GM19035 (cell line): ENCODE data around the gene MBP.

Experiments used
- ATAC-seq: cut with Tn5 transposase; IDR thresholded peaks from one replicate; pipeline ENCODE4 v1.9.1; 2021; ENCODE audit not compliant: unreplicated experiment

The MBP gene

DNA sequence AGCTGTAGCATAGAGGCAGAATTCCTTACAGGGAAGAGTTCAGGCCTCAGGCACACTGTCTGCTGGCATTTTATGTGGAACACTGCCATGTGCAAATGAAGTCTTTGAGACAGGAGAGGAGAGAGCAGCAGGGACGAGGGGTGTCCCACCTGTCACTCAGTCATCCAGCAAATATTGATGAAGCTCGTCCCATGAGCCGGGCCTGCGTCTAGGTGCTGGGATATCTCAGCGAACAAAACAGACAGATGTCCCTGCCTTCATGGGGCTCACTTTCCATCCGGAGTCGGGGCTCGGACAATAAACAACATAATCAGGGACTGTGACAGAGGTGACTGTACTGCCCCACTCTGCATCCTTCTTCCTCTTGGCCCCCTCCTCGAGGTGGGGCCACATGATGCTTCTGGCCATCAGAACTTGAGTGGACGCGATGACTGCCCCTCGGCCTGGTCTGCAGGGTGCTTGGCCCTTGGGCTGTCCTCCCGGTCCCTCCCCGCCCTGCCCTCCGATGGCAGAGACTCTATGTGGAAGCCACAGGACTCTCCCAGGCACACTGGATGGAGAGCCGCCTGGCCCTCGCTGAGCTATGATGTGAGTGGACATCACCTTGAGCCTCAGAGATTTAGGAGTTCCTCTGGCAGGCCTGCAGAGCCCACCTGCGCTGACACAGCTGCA is 78.8 kb downstream of the MBP start:
- ATAC-seq: no peak

DNA sequence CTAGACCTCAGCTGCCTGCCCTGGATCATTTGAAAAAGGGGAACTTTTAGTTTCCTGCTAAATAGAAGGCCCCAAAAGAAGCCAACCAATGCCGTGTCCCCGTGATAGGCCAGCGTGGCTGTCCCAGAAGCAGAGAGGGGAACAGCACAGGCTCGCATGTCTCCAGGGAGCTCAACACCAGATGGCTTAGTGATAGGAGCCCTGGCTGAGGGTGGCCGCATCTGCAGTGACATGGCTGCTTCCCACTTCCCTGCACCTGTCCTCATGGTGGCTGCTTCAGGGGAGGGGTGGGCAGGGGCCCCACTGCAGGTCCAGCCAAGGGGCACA is 79.6 kb downstream of the MBP start:
- ATAC-seq: no peak

DNA sequence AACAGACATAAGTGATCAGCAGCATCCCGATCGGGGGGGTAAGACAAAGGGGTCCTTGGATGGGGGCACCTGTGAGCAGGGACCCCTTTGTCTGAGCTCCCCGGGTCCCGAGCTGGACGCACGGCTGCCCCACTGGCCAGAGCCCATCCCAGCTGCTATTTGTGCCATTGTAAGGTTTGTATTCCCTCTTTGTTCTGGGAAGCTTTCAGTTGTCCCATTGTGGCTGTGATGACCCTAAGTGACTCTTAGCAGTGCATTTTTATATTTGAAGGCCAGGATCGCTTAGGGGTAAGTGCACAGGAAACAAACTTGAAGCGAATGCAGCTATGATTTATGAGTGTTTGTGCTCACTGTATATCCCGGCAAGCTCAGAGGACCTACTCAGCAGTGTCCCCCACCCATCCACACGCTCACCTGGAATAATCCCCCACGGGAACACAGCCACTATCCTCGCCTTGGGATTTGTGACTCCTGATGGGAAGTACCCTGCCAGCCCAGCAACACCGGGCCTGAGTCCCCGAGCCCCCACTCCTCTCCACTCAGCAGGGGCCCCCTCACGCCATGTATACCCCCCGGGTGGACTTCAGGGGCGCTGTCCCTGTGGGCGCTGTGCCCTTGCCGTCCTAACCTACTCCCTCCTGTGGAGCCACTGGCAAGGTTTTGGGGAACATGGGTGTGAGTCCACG is 80.1 kb downstream of the MBP start:
- ATAC-seq: no peak

DNA sequence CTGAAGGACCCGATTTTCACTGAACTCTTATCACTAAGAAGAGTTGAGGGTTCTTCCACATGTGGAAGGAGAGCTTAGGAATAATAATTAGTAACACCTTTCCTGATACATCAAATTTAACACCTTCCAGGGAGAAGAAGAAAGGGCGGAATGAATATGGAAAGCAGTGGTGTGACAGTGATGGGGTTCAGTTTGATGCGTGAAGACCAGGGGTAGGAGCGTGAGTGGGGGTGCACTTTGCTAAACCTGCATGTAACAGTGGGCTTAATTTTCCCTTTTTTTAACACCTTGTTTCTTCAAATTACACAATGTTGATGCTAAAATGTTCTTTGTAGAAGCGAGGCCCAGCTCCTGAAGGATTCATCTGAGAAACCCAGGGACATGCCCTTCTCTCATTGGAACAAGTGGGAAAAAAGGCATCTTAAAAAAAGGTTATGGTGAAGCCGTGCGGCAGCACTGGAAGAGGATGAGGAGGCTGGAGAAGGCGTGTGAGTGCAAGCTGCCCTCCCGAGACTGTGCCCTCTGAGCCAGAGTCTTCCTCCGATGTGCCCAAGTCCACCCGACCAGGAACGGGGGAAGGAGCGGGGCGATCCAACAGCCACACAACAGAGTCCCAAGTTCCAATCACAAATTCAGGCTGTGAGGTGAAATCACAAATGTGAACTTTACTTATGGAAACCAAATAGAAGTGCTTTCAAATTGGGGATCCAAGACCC is 80.8 kb downstream of the MBP start:
- ATAC-seq: no peak

DNA sequence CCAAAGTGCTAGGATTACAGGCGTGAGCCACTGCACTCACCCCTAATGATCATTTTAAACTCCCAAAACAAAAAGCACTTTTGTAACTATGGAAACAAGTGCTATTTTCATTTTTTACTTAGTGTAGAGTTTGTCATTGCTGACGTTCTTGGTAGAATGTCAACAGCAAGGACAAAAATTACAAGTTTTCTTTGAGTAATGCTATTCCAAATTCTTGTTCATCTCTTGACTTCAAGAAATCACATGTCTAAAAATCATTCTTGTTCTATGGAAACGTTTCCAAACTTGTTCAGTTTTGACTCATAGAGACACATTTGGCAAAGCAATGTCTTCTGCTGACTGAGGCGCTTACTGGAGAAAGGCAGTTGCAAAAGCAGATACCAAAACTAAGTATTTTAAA is 82.6 kb downstream of the MBP start:
- no peak for ATAC-seq

DNA sequence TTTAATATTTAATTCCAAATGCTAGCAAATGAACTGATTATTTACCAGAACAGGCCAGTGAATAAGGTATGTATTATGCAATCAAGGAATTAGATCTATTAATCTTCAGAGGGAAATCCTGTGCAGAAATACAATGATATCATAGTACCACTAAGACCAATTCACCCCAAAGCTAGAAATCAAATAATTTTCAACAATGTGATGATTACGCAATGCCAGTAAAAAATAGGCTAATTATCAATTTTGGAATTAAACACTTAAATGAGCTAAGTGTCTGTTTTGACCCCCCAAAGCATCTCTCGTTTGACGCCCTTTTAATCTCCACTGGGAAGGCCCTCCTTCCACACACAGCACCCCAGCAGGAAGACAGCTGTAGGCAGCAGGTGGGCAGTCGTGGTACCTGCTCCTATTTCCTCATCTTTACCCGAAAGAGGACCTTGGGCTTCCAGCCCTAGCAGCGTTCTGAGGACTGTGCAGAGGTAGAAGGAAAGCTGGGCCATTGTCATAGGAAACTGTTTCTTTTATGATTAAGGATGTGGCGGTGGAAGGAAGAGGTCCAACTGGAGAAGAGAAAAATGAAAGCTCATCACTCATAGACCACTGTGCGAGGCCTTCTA is 84.7 kb downstream of the MBP start:
- ATAC-seq: no peak

DNA sequence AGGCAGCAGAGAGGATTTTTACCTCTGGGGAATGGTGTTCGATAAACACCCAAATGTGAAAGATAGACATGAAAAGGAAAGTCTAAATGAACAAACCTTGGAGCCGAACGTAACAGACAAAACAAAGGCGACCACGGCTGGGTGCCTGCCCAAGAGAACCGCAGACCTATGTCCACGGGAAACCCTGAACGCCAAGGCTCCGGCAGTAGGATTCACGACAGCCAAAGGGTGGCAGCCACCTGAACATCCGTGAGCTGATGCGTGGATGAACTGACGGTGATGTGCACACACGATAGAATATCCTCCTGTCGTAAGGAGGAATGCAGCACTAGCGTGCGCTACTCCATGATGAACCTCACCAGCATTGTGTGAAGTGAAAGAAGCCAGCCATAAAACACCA is 85.6 kb downstream of the MBP start:
- no peak for ATAC-seq

DNA sequence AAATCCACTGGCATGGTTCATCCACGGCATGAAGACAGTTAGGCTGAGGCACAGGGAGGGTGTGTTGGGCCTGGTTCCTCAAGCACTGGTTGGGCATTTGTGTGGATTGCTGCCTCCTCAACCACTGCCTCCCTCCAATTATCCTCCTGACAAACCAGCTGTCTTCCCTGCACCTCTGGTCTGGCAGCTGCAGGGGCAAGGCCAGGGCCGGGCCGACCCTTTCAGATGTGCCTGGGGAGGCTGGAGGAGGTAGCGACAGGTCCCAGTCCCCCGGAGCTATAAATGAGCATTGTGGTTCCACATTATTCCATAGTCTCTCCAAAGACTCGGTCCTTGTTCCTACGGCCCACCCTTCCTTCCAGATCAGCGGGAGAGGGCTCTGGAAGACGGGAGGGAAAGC is 86.2 kb downstream of the MBP start:
- no peak for ATAC-seq

DNA sequence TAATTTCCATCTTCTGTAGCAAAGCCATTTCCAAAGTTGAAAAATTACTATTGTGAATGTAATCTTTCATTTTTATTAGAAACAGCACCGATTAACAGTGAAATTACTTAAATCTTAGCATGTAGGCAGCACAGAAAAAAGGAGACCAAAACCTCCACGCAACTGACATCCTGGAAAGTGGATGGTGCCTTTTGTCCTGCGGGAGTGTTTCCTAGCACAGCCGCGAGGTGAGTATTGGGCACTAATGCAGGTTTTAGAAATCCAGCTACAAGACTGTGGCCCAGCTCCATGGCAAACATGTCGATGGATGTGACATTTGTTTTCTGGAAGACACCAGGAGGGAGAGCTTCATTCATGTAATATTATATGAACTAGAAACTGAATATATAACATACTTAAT is 86.9 kb downstream of the MBP start:
- no peak for ATAC-seq

DNA sequence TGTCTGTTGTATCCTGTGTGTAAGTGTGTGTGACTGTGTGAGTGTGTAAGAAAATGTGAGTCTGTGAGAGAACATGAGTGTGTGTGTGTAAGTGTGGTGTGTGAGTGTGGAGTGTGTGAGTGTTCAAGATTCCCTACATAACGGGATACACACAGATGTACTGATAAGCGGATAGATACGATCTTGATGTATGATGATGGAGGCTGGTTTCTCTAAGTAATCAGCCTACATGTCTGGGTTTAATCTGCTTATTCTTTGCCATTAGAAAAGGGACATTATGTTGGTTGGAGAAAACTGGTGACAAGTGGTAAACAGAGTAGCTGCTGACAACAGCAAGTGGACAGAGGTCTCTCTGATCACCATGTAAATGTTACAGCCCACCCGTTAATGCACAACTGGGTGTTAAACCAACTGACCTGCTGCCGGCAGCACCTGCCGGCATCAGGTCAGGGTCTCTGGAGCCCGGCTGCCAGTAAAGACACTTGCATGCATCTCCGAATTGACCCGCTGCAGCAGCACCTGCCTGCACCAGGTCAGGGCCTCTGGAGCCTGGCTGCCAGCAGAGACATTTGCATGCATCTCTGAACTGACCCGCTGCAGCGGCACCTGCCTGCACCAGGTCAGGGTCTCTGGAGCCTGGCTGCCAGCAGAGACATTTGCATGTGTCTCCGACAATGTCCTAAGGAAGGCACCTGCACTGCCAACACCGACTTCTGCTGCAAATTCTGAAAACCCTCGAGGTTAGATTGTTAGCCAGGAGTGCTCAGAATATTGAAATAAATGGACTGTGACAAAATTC is 87.5 kb downstream of the MBP start:
- no peak for ATAC-seq

DNA sequence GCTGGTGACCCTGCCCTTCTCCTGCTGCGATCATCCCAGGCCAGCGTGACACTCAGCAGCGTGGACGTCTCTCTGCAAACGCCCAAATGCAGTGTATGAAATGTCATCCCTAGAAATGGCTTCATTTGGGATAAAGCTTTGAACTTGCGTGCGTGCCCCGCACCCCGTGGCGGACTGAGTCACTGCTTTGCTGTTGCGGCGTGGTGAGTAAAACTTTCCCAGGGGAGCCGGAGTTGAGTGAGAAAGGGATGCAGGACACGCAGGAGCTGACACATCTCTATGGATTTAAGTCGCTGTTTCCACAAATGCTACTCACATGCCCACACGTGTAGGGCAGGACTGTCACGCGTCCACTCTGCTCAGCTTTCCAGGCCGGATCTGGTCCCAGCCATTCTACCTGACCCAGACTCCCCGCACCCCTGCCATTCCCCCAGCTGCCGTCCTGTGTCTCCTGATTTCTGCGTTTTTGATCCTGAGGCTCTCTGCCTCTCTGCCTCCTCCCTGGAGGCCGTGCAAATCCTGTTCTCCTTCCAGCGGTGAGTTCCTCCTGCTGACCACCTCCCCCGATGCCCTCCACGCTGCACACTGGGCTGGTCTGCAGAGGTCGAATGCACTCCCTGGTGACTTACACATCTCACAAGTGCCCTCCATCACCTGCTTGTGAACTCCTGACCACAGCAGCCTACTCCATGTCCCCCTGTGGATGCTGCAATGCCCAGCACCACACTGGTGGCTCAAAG is 88.9 kb downstream of the MBP start:
- no peak for ATAC-seq

DNA sequence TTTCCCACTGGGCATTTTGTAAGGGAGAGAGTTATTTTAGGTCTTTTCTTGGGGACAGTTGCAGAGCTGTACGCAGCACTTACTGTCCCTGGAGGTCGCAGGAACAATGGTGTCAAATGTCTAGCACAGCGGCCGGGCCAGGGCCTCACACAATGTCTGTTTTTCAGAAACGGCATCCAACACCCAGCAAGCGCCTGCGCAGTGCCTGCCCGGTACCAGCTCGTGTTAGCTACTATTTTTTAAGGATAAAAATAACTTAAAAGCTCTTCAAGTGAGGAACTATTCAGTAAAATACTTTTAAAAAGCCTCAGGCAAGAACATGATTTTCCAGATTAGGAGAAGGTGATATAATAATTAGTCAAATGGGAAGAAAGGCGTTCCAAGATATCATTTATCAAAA is 90.0 kb downstream of the MBP start:
- no peak for ATAC-seq

DNA sequence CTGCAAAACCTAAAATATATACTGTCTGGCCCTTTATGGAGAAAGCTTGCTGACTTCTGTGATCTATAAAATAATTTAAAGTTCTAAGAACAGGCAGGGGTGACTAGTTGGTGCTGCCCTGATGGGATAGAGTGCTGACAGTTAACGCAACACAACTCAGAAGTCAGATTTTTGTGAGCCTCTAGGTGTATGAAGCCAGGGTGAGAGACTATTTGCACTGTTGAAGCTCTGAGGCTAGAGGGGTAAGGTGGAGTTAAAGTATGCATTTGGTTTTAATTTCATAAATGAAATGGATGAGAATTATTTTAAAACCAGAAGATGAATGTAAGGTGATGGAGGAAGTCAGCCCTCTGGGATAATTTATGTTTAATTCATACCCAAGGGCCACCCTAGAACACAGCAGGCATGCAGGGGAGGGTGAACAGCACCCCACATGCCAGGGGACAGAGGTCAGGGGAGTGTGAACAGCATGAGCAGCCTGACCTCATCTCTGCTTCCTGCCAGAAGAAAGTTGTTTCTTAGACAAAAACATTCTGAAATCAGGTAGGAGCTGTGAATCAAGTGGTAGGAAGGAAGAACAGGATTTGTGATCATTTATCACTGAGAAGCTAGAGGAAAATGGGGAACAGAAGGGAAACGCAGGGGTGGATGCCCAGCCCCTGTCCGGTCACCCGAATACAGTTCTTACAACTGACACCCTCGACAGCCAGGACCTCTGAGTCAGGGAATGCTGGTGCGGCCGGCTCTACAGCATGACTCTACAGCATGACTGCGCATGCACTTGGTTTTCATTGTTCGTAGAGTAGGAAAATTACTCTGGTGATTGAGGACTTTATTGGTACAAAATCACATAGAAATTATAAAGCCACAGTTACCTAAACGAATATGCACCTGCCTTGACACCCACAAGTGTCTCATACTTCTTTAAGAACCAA is 93.1 kb downstream of the MBP start:
- ATAC-seq: no peak

DNA sequence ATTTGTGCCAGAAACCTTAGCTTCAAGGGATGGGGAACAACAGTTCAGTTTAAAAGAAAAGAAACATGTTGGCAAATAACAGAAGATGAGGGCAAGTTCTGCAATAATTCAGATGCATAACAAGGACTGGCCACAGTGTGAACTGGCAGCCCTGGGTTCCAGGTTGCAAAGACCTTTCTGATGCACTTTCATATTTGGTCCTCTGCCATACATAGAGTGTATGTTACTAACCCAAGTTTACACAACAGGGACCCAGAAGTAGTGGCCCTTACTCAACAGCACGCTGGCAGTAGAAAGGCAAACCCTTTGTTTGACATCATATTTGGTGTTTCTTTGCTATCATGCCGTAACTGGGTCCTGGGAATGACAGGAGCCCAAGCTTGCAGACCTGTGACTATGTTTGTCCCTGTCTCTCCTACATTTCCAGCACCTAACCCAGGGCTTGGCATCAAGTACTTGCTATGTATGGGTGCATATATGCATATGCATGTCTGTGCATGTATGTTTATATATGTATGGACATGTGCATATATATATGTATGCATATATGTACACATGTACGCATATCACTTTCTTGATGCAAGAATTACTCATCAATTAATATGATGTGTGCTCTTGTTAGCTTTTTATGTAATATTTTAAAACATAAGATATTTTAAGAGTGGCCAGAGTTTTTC is 94.3 kb downstream of the MBP start:
- no peak for ATAC-seq

DNA sequence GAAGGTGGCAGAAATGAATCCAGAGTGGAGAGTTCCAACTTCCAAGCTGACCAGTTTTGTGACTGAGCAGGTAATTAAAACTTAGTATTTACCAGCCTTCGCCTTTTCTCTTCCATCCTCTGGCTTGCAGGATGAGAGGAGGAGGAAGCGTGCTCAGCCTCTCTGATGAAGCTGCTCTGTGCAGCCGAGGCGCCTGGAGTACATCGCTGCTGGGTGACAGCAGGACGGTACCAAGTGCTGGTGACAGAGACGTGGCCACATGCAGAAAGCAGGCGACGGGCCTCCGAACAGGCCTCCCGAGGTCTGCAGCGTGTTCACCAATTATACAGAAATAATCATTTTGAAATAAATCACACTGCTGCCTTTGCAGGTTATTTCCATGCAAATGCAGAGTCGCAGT is 95.0 kb downstream of the MBP start:
- no peak for ATAC-seq

DNA sequence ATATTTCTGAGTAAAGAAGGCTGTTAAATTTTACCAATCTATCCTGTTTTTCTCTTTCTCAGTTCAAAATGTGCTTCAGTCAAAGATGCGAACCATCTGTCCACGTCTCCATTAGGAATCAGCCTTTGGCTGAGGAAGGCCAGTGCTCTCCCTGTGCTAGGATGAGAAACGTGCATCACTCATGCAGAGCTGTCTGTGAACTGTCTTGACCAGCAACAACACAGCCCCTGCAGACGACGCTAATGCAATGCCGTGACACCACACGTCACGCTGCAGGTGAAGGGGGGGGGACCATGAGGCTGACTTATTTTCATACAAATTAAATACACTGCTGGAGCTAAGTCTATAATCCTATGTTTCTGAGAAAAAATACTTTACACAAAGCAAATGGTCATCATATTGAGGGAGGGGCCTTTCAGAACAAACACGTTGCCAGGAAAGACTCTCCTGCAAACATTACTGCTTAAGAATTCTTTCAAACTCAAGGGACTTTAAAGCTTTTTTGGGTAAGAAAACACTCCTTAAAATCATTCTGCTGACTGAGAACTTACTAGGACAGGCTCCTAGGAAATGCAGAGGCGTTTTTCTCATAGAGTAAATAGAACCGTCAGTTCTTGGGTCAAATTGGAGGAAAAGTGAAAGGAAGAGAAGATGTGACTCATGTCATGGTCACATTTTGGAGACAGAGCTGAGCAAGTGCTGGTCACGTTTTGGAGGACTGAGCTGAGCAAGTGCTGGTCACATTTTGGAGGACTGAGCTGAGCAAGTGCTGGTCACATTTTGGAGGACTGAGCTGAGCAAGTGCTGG is 97.0 kb downstream of the MBP start:
- ATAC-seq: no peak

DNA sequence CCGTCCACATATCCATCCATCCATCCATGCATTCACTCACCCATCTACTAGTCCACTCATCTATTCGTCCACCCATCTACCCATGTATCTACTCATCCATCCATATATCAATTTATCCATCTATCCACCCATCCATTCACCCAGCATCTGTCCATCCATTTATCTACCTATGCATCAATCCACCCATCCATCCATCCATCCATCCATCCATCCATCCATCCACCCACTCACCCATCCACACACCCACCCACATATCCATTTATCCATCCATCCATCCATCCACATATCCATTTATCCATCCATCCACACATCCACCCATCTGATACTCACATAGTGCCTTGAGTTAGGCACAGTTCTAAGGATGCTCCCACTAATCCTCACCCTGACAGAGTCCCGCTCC is 99.0 kb downstream of the MBP start:
- no peak for ATAC-seq

DNA sequence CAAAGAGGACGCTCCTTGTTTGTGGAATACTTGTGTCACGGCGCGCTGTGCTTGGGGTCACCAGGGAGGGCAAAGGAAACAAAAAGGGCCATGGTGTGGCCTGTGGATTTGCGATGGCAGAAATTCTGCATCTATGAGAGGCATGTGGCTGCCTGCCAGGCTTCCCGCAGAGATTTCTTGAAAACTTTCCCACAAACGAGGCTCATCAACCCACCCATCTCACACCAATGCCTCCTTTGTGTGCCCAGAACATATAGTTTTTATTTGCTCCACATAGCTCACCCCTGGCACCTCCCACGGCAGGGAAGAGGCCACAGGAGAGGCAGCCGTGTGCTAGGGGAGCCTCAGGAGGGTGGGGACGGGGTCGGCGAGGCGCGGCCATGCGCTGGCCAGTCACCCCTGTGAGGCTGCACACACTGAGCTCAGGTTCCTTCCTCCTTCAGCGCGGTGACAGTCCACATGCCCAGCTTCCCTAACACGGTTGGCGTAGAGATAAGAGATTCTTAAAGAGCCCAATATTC is 100.3 kb downstream of the MBP start:
- ATAC-seq: no peak
